GM10248 (cell line): ENCODE results near the gene CHCHD6.

Experiments used
- CTCF ChIA-PET: fragments of 300-600 bp; sonication (Branson Sonifier 250); formaldehyde crosslinking; extraction: SDS; loops from one replicate; lab custom pipeline; 2021; ENCODE audit warnings: antibody characterized with exemption; lab: Yijun Ruan, JAX
- POLR2A ChIA-PET: fragments of 350-650 bp; sonication (Branson Sonifier 250); formaldehyde crosslinking; extraction: SDS; loops from one replicate; lab custom pipeline; 2020; ENCODE audit warnings: antibody characterized with exemption; lab: Yijun Ruan, JAX
- DNase-seq: peaks from one replicate; pipeline ENCODE4 v3.0.0; 2012; ENCODE audit errors: extremely low spot score
- CTCF ChIP-seq: IDR thresholded peaks from 2 replicates; pipeline ENCODE4 v1.5.1; 2012; ENCODE audit warnings: mild to moderate bottlenecking, low read depth; ENCODE audit errors: extremely low read depth, missing control alignments, control extremely low read depth

The CHCHD6 gene

DNA sequence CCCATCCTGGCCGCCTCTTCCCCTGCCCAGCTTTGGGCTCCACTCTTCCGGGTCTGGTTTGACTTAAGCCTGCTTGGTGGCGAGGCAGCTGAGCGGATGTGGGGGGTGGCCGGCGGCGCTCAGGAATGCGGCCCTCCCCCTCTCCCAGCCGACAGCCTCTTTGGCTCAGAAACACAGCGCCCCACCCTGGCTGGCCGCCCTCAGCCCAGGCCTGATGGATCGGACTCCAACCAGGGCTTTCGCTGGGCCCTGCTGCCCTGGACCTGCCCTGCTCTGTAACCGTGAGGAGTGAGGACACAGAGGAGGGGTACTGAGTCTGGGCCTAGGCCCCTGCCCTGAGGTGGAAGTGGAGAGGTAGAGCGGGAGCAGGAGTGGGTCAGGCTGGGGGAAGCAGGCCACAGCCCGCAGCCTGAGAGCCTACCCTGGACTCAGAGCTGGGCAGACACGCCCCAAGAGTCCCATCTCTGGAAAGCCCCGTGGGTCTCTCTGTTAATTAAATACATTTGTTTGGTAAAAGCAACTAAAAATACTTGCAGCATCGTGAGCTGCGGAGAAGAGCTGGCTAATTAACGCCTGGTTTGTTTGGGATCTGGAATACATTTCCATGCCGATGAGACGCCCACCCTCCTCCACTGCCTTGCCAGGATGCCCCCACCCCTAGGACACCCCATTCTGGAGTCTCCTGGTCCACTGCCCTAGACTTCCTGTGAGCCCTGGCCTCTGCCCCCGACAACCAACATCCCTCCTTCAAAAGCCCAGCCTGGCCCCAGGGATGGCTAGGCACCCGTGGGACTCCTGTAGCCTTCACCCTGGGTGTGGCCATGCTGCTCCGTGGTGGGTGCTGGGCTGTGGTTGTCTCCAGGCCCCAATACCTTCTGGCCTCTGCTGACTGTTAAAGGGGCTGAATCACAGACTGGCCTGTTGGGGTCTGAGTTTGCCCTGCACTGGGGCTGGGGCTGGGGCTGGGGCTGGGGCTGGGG lies 298.4 kb downstream of the CHCHD6 start:
- ChIA-PET CTCF (no interaction called here), POLR2A (no interaction called here)
- TF ChIP-seq CTCF: no peak
- peak; percentile 43 for DNase-seq

- POLR2A ChIA-PET: no interaction called here
- DNase-seq: no peak
- CTCF ChIA-PET: interaction anchor here (1.0 to 1.7 kb wide), 2 partner anchors 20 to 444 kb away, joined by 3 to 6 read pairs; partner anchors contain the start of gene PLXNA1
- no peak for TF ChIP-seq CTCF
These were observed 299.1 kb downstream of the CHCHD6 start for GRCh38 chr3:127003175-127003555.

GRCh38 chr3:127003601-127004280 lies 299.7 kb downstream of the CHCHD6 start:
- DNase-seq: no peak
- no peak for TF ChIP-seq CTCF
- ChIA-PET POLR2A (no interaction called here), CTCF (interaction anchor here (1.0 to 1.7 kb wide), 2 partner anchors 21 to 443 kb away, joined by 3 to 6 read pairs; partner anchors contain the start of gene PLXNA1)

DNA sequence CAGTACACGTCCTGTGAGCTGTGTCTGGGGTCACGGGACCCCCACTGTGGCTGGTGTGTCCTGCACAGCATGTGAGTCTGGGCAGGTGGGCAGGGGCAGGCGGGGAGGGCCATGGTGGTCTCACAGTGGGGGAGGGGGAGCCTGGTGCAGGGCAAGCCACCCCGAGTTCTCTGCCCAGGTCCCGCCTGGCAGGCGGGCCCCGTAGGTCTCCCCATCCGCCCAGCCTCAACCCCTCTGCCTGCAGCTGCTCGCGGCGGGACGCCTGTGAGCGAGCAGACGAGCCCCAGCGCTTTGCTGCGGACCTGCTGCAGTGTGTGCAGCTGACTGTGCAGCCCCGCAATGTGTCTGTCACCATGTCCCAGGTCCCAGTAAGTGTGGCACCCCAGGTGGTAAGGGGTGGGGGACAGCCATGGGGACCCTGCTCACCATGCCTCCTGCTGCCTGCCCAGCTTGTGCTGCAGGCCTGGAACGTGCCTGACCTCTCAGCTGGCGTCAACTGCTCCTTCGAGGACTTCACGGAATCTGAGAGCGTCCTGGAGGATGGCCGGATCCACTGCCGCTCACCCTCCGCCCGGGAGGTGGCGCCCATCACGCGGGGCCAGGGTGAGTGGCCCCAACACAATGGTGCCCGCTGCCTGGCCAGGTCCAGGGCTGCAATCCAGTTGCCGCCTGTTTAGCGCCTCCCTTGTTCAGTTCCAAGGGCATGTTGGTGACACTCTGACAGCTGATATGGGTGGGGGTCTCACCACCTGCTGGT lies 300.8 kb downstream of the CHCHD6 start:
- TF ChIP-seq CTCF: no peak
- ChIA-PET CTCF (interaction anchor here (1.7 kb wide), 1 partner anchor 22 kb away, joined by 6 read pairs; the partner anchor contains the start of gene PLXNA1), POLR2A (no interaction called here)
- DNase-seq: no peak

GRCh38 chr3:127005864-127006500 lies 301.9 kb downstream of the CHCHD6 start:
- TF ChIP-seq CTCF: no peak
- POLR2A ChIA-PET: no interaction called here
- DNase-seq: no peak
- CTCF ChIA-PET: no interaction called here
